PFSK-1 (cell line): ENCODE data around the gene SLC22A23.

Experiments
- FOXP2 ChIP-seq: optimal IDR thresholded peaks from 2 replicates; pipeline ENCODE3; 2011; ENCODE audit warnings: borderline replicate concordance, control low read depth, inconsistent platforms; ENCODE audit not compliant: insufficient read depth; ENCODE audit errors: extremely low read length, extremely low read depth
- POLR2AphosphoS5 ChIP-seq: IDR thresholded peaks from 2 replicates; pipeline ENCODE4 v1.6.1; 2012; ENCODE audit warnings: low read depth, mild to moderate bottlenecking, control low read depth, low read length, moderate library complexity
- REST ChIP-seq, 2 experiments: IDR thresholded peaks; 2 replicates each; pipeline versions ENCODE4 v1.6.1 to v1.8.0; 2011 to 2012; ENCODE audit warnings: low read depth in 2 of 2, low read length in 2 of 2, control low read depth in 1 of 2, inconsistent platforms in 1 of 2, mild to moderate bottlenecking in 1 of 2, moderate library complexity in 1 of 2; ENCODE audit not compliant: insufficient read depth in 1 of 2
- SIN3A ChIP-seq: IDR thresholded peaks from 2 replicates; pipeline ENCODE4 v1.6.1; 2012; ENCODE audit warnings: mild to moderate bottlenecking, low read length, moderate library complexity, borderline replicate concordance; ENCODE audit not compliant: insufficient read depth
- TAF1 ChIP-seq: IDR thresholded peaks from 2 replicates; pipeline ENCODE4 v1.6.1; 2012; ENCODE audit warnings: low read length, control low read depth, borderline replicate concordance; ENCODE audit not compliant: insufficient read depth

GRCh38 chr6:3293271-3294155, 163.3 kb downstream of the SLC22A23 start:
- TF ChIP-seq POLR2AphosphoS5 (no peak), SIN3A (no peak), TAF1 (no peak), REST (IDR thresholded peaks at IDR 0.05; ENCODE audit: insufficient read depth in 1 of 2, low read depth in 2 of 2, low read length in 2 of 2) (no peak), FOXP2 (no peak)
